Neuron (in vitro differentiated cells): Measurements from ENCODE around the gene DIAPH1.

Source experiments
- H2AFZ ChIP-seq: one replicate; pipeline ENCODE4 v1.6.1; 2013; ENCODE audit warnings: low read depth, mild to moderate bottlenecking, inconsistent platforms, low read length, moderate library complexity
- H3K27me3 ChIP-seq: one replicate; pipeline ENCODE4 v1.6.1; 2013; ENCODE audit warnings: low read length; ENCODE audit not compliant: insufficient read depth
- H3K36me3 ChIP-seq: one replicate; pipeline ENCODE4 v1.6.1; 2013; ENCODE audit warnings: low read length; ENCODE audit not compliant: insufficient read depth
- H3K4me1 ChIP-seq: one replicate; pipeline ENCODE4 v1.6.1; 2013; ENCODE audit warnings: low read length; ENCODE audit not compliant: insufficient read depth
- H3K4me3 ChIP-seq: 2 replicates; pipeline ENCODE4 v1.5.1; 2013; ENCODE audit warnings: mild to moderate bottlenecking, low read length, moderate library complexity
- H3K9me3 ChIP-seq: one replicate; pipeline ENCODE4 v1.6.1; 2013; ENCODE audit warnings: low read length

The DIAPH1 gene

GRCh38 chr5:141618804-141619554, at the start of gene DIAPH1:
DIAPH1 (minus strand) TSS chr5:141619000; CDS start chr5:141618914, 86 bp downstream.
- Histone ChIP-seq H2AFZ (peak within 1 kb of the TSS; percentile 87), H3K9me3 (peaks cover 7% of the 10 kb centered on the region), H3K4me1 (peaks cover 12% of the 10 kb centered on the region), H3K36me3 (peaks cover 30% of the 10 kb centered on the region), H3K27me3 (no peaks in the 10 kb centered on the region), H3K4me3 (peak within 1 kb of the TSS; percentile 91)

- H3K4me3 ChIP-seq, result no peak overlapping the region
- no peaks in the 10 kb centered on the region for H3K9me3 ChIP-seq
- H3K36me3 ChIP-seq, result no peaks in the 10 kb centered on the region
- no peaks in the 10 kb centered on the region for H3K27me3 ChIP-seq
- H3K4me1 ChIP-seq, result no peaks in the 10 kb centered on the region
- H2AFZ ChIP-seq, result no peak overlapping the region
Observed at GRCh38 chr5:141665995-141666940, 47.5 kb upstream of the DIAPH1 start.

GRCh38 chr5:141664733-141665461, 46.1 kb upstream of the DIAPH1 start:
- Histone ChIP-seq H3K36me3 (no peaks in the 10 kb centered on the region), H2AFZ (no peak overlapping the region), H3K9me3 (no peaks in the 10 kb centered on the region), H3K4me1 (no peaks in the 10 kb centered on the region), H3K27me3 (no peaks in the 10 kb centered on the region), H3K4me3 (no peak overlapping the region)

- H3K4me3 ChIP-seq, result no peak overlapping the region
- H2AFZ ChIP-seq, result no peak overlapping the region
- no peaks in the 10 kb centered on the region for H3K36me3 ChIP-seq
- no peaks in the 10 kb centered on the region for H3K27me3 ChIP-seq
- H3K9me3 ChIP-seq, result no peaks in the 10 kb centered on the region
- no peaks in the 10 kb centered on the region for H3K4me1 ChIP-seq
Observed at GRCh38 chr5:141663506-141663905, 44.7 kb upstream of the DIAPH1 start.

- no peak overlapping the region for H3K4me3 ChIP-seq
- no peaks in the 10 kb centered on the region for H3K36me3 ChIP-seq
- no peak overlapping the region for H2AFZ ChIP-seq
- no peaks in the 10 kb centered on the region for H3K27me3 ChIP-seq
- no peaks in the 10 kb centered on the region for H3K9me3 ChIP-seq
- H3K4me1 ChIP-seq, result no peaks in the 10 kb centered on the region
Observed at GRCh38 chr5:141662028-141662427, 43.2 kb upstream of the DIAPH1 start.

GRCh38 chr5:141657937-141658545, 39.2 kb upstream of the DIAPH1 start:
- Histone ChIP-seq H3K36me3 (no peaks in the 10 kb centered on the region), H3K4me1 (no peaks in the 10 kb centered on the region)

GRCh38 chr5:141657404-141657803, 38.6 kb upstream of the DIAPH1 start:
- H2AFZ ChIP-seq, result no peak overlapping the region
- H3K4me1 ChIP-seq, result no peaks in the 10 kb centered on the region
- no peaks in the 10 kb centered on the region for H3K9me3 ChIP-seq
- no peaks in the 10 kb centered on the region for H3K36me3 ChIP-seq
- no peaks in the 10 kb centered on the region for H3K27me3 ChIP-seq
- no peak overlapping the region for H3K4me3 ChIP-seq

More at GRCh38 chr5:141657937-141658545, 39.2 kb upstream of the DIAPH1 start:
- no peak overlapping the region for H2AFZ ChIP-seq
- no peaks in the 10 kb centered on the region for H3K27me3 ChIP-seq
- no peak overlapping the region for H3K4me3 ChIP-seq
- H3K9me3 ChIP-seq, result no peaks in the 10 kb centered on the region

GRCh38 chr5:141656396-141656795, 37.6 kb upstream of the DIAPH1 start:
- H2AFZ ChIP-seq, result no peak overlapping the region
- H3K4me3 ChIP-seq, result no peak overlapping the region
- H3K4me1 ChIP-seq, result no peaks in the 10 kb centered on the region
- no peaks in the 10 kb centered on the region for H3K36me3 ChIP-seq
- H3K9me3 ChIP-seq, result no peaks in the 10 kb centered on the region
- no peaks in the 10 kb centered on the region for H3K27me3 ChIP-seq

GRCh38 chr5:141655020-141655419, 36.2 kb upstream of the DIAPH1 start:
- Histone ChIP-seq H3K4me1 (no peaks in the 10 kb centered on the region), H3K9me3 (no peaks in the 10 kb centered on the region), H2AFZ (no peak overlapping the region), H3K4me3 (no peak overlapping the region), H3K36me3 (no peaks in the 10 kb centered on the region), H3K27me3 (no peaks in the 10 kb centered on the region)

- Histone ChIP-seq H3K4me3 (no peak overlapping the region), H3K9me3 (no peaks in the 10 kb centered on the region), H3K27me3 (no peaks in the 10 kb centered on the region), H3K36me3 (no peaks in the 10 kb centered on the region), H3K4me1 (no peaks in the 10 kb centered on the region), H2AFZ (no peak overlapping the region)
Observed at GRCh38 chr5:141654298-141654697, 35.5 kb upstream of the DIAPH1 start.

GRCh38 chr5:141651728-141652105, 32.9 kb upstream of the DIAPH1 start:
- H3K9me3 ChIP-seq, result no peaks in the 10 kb centered on the region
- peaks cover 2% of the 10 kb centered on the region for H3K36me3 ChIP-seq
- no peaks in the 10 kb centered on the region for H3K27me3 ChIP-seq
- H2AFZ ChIP-seq, result peak overlapping the region; percentile 65
- H3K4me3 ChIP-seq, result peak overlapping the region; percentile 61
- no peaks in the 10 kb centered on the region for H3K4me1 ChIP-seq

GRCh38 chr5:141650851-141651727, 32.3 kb upstream of the DIAPH1 start, which contains the start of gene FCHSD1:
FCHSD1 (minus strand) TSS chr5:141651418; CDS start chr5:141651368, 50 bp downstream.
- Histone ChIP-seq H3K9me3 (no peaks in the 10 kb centered on the region), H3K36me3 (peaks cover 2% of the 10 kb centered on the region), H3K4me1 (no peaks in the 10 kb centered on the region), H3K4me3 (peak within 1 kb of the TSS; percentile 61), H3K27me3 (no peaks in the 10 kb centered on the region), H2AFZ (peak within 1 kb of the TSS; percentile 65)
